ENCODE results near the gene ZCCHC14. TPM values are rescaled to one million over a fixed set of nuclear protein-coding genes. Genes with fewer than 3 reads are reported as not detected.

ZCCHC14 gene
- total and polyA plus RNA-seq, 2 of the 13 experiments (the other 11 are each of a cell fraction or from before 2014, with no cell fraction given): 12.4 to 12.5 TPM

DNA sequence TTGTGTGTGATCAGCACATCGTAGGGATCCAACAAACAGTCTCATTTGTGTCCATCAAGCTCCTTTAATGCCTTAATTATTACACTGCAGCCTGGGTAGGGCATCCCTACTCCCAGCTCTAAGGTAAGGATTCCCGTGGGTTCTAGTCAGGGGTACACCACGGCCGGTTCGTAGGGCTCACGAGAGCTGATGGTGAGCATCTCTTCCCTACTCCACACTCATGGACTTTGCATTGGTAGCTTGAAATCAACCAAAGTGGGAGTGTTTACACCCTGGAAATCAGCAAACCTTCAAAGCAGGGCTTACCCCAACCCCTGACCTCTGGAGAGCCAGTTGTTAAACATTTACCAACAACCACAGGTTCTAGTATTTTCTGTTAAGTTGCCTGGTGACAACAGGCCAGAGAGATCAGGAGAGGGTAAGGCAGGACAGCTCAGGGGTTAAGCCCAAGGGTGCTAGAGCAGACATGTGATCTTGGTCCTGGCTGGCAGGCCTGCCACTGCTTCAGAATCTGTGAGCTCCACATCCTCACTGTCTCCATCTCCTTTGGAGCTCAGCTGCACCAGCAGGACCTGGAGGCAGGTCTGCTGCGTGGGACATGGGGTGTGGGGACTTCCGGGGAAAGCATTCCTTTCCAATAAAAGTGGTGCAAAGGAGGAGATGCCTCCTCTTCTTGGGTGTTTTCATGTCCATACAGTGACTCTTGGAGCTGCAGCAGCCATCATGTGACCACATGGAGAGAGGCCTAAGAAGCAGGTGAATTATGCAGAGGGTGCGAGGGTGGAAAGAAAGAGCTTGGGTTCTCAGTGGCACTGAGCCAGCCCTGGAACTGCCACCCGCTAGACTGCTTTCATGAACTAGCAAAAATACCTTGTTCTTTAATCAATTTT is 36.1 kb upstream of the ZCCHC14 start (continued):
- TF ChIP-seq ZNF883 (CRISPR knock-in tag; IDR thresholded peaks at IDR 0.05; ENCODE audit: not compliant biosample characterization) (no peak), GTF2F1 (IDR thresholded peaks at IDR 0.05; ENCODE audit: low read length) (no peak), ZNF17 (CRISPR knock-in tag; IDR thresholded peaks at IDR 0.05) (no peak), FOXO4 (CRISPR knock-in tag; conservative IDR thresholded peaks at IDR 0.05) (no peak), ATM (IDR thresholded peaks at IDR 0.05; ENCODE audit: borderline replicate concordance) (no peak), ZNF747 (CRISPR knock-in tag; IDR thresholded peaks at IDR 0.05; ENCODE audit: borderline replicate concordance) (peak; percentile 87; the same call in 1 of the 2 replicates), KDM5A (IDR thresholded peaks at IDR 0.05; ENCODE audit: borderline replicate concordance, low read length) (0 out of 2 replicates have a peak, but pooled peaks have one; percentile 17), CCDC6 (CRISPR knock-in tag; IDR thresholded peaks at IDR 0.05) (no peak), ZNF124 (CRISPR knock-in tag; IDR thresholded peaks at IDR 0.05) (no peak), MAZ (IDR thresholded peaks at IDR 0.05; ENCODE audit: borderline replicate concordance, low read depth, low read length) (0 out of 2 replicates have a peak, but pooled peaks have one; percentile 23), MAZ (CRISPR knock-in tag; IDR thresholded peaks at IDR 0.05; ENCODE audit: low read depth) (peak; percentile 67), ZNF563 (CRISPR knock-in tag; IDR thresholded peaks at IDR 0.05) (no peak), ZNF75D (CRISPR knock-in tag; IDR thresholded peaks at IDR 0.05; ENCODE audit: borderline replicate concordance) (no peak), SRSF4 (IDR thresholded peaks at IDR 0.05; ENCODE audit: low read depth, low read length, poor library complexity, severe bottlenecking) (no peak), ZNF792 (CRISPR knock-in tag; IDR thresholded peaks at IDR 0.05) (peak; percentile 80), ZNF788 (CRISPR knock-in tag; IDR thresholded peaks at IDR 0.05; ENCODE audit: borderline replicate concordance) (peak; percentile 94; the same call in 1 of the 2 replicates), FOXP1 (IDR thresholded peaks at IDR 0.05) (peak; percentile 92), FOXP1 (CRISPR knock-in tag; IDR thresholded peaks at IDR 0.05) (peak; percentile 98), SNAPC2 (CRISPR knock-in tag; IDR thresholded peaks at IDR 0.05) (peak; percentile 90; the same call in 1 of the 2 replicates), ZGPAT (CRISPR knock-in tag; IDR thresholded peaks at IDR 0.05) (peak; percentile 97)
- TF ChIP-seq, protein P1, sequence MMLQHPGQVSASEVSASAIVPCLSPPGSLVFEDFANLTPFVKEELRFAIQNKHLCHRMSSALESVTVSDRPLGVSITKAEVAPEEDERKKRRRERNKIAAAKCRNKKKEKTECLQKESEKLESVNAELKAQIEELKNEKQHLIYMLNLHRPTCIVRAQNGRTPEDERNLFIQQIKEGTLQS (CRISPR knock-in tag; IDR thresholded peaks at IDR 0.05): peak; percentile 38; the same call in 1 of the 2 replicates
- TF ChIP-seq, protein P2, sequence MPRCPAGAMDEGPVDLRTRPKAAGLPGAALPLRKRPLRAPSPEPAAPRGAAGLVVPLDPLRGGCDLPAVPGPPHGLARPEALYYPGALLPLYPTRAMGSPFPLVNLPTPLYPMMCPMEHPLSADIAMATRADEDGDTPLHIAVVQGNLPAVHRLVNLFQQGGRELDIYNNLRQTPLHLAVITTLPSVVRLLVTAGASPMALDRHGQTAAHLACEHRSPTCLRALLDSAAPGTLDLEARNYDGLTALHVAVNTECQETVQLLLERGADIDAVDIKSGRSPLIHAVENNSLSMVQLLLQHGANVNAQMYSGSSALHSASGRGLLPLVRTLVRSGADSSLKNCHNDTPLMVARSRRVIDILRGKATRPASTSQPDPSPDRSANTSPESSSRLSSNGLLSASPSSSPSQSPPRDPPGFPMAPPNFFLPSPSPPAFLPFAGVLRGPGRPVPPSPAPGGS (CRISPR knock-in tag; IDR thresholded peaks at IDR 0.05): peak; percentile 74; the same call in 1 of the 2 replicates
- TF ChIP-seq, protein P3, sequence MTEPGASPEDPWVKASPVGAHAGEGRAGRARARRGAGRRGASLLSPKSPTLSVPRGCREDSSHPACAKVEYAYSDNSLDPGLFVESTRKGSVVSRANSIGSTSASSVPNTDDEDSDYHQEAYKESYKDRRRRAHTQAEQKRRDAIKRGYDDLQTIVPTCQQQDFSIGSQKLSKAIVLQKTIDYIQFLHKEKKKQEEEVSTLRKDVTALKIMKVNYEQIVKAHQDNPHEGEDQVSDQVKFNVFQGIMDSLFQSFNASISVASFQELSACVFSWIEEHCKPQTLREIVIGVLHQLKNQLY (CRISPR knock-in tag; IDR thresholded peaks at IDR 0.05): peak; percentile 80

Data from HepG2 (cell line).